GM20000 (cell line): ENCODE measurements around the gene SVEP1.

Source experiments
- DNase-seq: peaks from one replicate; pipeline ENCODE4 v3.0.0; 2012; ENCODE audit warnings: low spot score
- CTCF ChIP-seq: IDR thresholded peaks from 2 replicates; pipeline ENCODE4 v1.5.1; 2012; ENCODE audit warnings: mild to moderate bottlenecking, control low read depth; ENCODE audit errors: extremely low read depth, missing control alignments

Gene SVEP1

GRCh38 chr9:110429453-110429852 lies 150.1 kb downstream of the SVEP1 start:
- no peak for TF ChIP-seq CTCF
- no peak for DNase-seq

- peak; percentile 62 for DNase-seq
- TF ChIP-seq CTCF = peak; percentile 85
Measured at GRCh38 chr9:110427497-110428104, 151.9 kb downstream of the SVEP1 start.

GRCh38 chr9:110426052-110426709 lies 153.4 kb downstream of the SVEP1 start:
- no peak for DNase-seq
- no peak for TF ChIP-seq CTCF

DNA sequence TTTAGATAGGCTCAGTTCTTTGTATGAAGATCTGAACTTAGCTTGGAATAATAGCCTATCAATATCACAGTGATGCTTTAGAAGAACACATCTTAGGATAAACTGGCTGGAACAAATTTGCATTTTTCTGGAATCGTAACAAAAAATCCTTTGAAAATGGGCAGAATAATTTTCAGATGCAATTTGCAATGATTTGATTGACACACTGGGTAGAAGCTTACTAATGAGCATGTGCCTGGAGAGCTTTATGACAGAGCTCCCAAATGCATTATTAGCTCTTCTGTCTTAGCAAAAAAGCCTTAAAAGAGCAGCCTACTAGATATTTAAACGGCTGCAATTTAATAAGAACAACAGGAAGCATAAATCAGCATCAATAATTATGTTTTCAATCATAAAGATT lies 165.1 kb downstream of the SVEP1 start:
- DNase-seq = no peak
- TF ChIP-seq CTCF = no peak

DNA sequence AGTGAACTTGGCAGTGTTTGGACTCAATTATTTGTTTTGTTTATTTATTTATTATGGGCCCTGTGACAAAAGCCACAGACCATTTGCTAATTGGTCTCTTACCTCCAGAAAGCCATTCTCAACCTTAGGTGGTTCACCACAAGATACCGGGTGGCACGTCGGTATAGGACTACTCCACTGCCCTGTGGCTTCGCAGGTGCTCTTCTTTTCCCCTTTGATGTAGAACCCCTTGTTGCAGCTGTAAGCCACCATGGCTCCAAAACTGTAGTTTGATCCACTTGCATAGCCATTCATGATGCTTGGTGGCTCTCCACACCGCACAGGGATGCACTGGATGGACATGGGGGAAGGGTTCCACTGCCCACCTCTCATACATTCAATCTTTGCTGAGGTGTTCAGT lies 168.6 kb downstream of the SVEP1 start:
- TF ChIP-seq CTCF = no peak

GRCh38 chr9:110408598-110408997 lies 170.9 kb downstream of the SVEP1 start:
- no peak for TF ChIP-seq CTCF
- DNase-seq = no peak

More for the DNA sequence above, 168.6 kb downstream of the SVEP1 start:
- no peak for DNase-seq

- no peak for DNase-seq
Measured at GRCh38 chr9:110405858-110406443, 173.6 kb downstream of the SVEP1 start.

More at GRCh38 chr9:110405858-110406443, 173.6 kb downstream of the SVEP1 start:
- no peak for TF ChIP-seq CTCF
